Activated CD8-positive, alpha-beta T cell treated with anti-CD3 and anti-CD28 coated beads, Interleukin-2, amount 10 ng/mL, durations not matched to agents 7 days and 5 days (primary cell): Measurements from ENCODE around the gene KLF6. TPM values are rescaled to one million over a fixed set of nuclear protein-coding genes. Genes with fewer than 3 reads are reported as not detected.

Experiments
- ATAC-seq: fragments of 150-1000 bp; cut with Tn5 transposase; one replicate; pipeline ENCODE4 v1.10.0; 2021; ENCODE audit warnings: moderate library complexity
- CTCF ChIA-PET: fragments of 350-600 bp; sonication (Branson Sonifier 250); formaldehyde crosslinking; loops from one replicate; lab custom pipeline; 2021; ENCODE audit warnings: antibody characterized with exemption; lab: Charles Lee
- POLR2A ChIA-PET: fragments of 350-600 bp; sonication (Branson Sonifier 250); formaldehyde crosslinking; loops from one replicate; lab custom pipeline; 2021; ENCODE audit warnings: antibody characterized with exemption; lab: Charles Lee
- DNase-seq: peaks from one replicate; pipeline ENCODE4 v3.0.0-alpha.2; 2020
- H3K27ac Mint-ChIP-seq: one replicate; pipeline ENCODE4 v1.8.0; 2021; ENCODE audit warnings: mild to moderate bottlenecking, mixed read lengths
- H3K27me3 Mint-ChIP-seq: one replicate; pipeline ENCODE4 v1.8.0; 2021; ENCODE audit warnings: low read depth, mixed read lengths
- H3K36me3 Mint-ChIP-seq: one replicate; pipeline ENCODE4 v1.8.0; 2021; ENCODE audit warnings: low read depth, mixed read lengths
- H3K4me1 Mint-ChIP-seq: one replicate; pipeline ENCODE4 v1.8.0; 2021; ENCODE audit warnings: low read depth, mixed read lengths
- H3K4me3 Mint-ChIP-seq: one replicate; pipeline ENCODE4 v1.8.0; 2021; ENCODE audit warnings: mild to moderate bottlenecking, mixed read lengths
- H3K9me3 Mint-ChIP-seq: one replicate; pipeline ENCODE4 v1.8.0; 2022; ENCODE audit warnings: mixed read lengths; ENCODE audit not compliant: insufficient read depth
- total RNA-seq, 2 experiments: library from RNA; stranded (reverse); gene quantifications; one replicate each; pipeline ENCODE4 v1.2.3, GENCODE V29; 2021

The KLF6 gene
- 100 to 1,000 TPM; 208 to 215 TPM for total RNA-seq

DNA sequence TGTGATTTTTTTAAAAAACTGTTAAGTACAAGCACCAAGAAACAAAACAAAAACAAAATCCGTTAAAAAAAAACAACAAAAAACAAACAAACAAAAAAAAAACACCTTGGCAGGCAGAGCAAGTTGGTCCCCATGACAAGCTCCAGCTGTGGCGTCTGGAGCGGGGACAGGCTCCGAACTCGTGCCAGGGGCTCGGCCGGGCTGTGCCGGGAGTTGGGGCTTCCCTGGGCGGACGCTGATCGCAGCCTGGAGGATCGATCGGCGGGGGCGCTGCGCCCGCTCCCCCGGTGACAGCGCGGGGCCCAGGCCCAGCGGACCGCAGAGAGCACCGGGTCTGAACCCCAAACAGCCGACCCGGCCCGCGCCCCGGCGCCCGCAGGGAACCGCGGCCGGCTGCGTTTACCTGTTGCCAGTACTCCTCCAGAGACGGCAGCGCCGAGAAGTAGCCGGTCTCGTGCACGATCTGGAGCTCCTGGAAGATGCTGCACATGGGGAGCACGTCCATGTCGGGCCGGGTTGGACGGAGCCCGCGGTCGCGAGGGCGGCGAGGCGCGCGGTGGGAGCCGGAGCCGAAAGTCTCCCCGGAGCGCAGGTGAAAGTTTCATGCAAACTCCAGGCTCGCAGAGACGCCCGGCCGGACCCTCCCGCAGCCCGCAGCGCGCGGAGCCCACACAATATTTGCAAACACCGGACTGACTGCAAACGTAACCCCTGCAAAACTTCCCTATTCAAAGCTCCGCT, at the start of gene KLF6:
Gene KLF6, minus strand, starts transcription at position 700 of the 741 bp plus-strand sequence. Its CDS starts 195 bp downstream, at position 505.
- Mint-ChIP-seq H3K4me3 (peak within 1 kb of the TSS; percentile 95), H3K27ac (peak within 1 kb of the TSS; percentile 98), H3K4me1 (peaks cover 50% of the 10 kb centered on the region), H3K36me3 (peaks cover 52% of the 10 kb centered on the region), H3K9me3 (peaks cover 2% of the 10 kb centered on the region), H3K27me3 (no peaks in the 10 kb centered on the region)
- CTCF ChIA-PET: interaction anchor here (1.0 to 3.0 kb wide), 10 partner anchors 14 to 336 kb away, joined by 3 to 20 read pairs (median 3); no protein-coding TSS in a partner anchor
- POLR2A ChIA-PET: interaction anchor here (0.6 to 6.8 kb wide), 83 partner anchors 8 to 1839 kb away, joined by 3 to 658 read pairs (median 4); no protein-coding TSS in a partner anchor
- no peak for DNase-seq
- ATAC-seq: no peak

DNA sequence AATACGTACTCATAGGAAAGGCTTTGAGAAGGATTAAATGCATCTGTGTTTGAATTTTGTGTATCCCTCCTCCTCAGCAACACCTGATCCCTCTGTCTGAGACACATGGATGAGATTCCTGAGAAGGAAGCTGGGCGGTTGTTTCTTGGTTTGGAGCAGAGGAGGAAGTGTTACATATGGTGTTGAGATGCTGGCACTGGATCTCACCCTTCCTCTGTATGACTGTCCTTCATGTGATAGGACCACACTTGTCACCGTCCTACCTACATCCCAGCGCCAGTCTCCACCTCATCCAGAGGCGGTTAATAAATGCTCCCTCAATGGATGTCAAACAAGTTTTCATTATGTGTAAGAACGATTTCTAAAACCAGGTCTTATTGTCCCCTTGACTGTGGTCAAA, 49.4 kb upstream of the KLF6 start:
- Mint-ChIP-seq H3K27me3 (no peaks in the 10 kb centered on the region), H3K27ac (no peak overlapping the region), H3K4me1 (peaks cover 55% of the 10 kb centered on the region), H3K9me3 (no peaks in the 10 kb centered on the region), H3K4me3 (no peak overlapping the region), H3K36me3 (no peaks in the 10 kb centered on the region)
- DNase-seq: no peak
- CTCF ChIA-PET: no interaction called here
- no peak for ATAC-seq
- POLR2A ChIA-PET: interaction anchor here (0.6 to 3.2 kb wide), 3 partner anchors 18 to 635 kb away, joined by 3 to 25 read pairs (median 11); partner anchors contain the start of gene KLF6

DNA sequence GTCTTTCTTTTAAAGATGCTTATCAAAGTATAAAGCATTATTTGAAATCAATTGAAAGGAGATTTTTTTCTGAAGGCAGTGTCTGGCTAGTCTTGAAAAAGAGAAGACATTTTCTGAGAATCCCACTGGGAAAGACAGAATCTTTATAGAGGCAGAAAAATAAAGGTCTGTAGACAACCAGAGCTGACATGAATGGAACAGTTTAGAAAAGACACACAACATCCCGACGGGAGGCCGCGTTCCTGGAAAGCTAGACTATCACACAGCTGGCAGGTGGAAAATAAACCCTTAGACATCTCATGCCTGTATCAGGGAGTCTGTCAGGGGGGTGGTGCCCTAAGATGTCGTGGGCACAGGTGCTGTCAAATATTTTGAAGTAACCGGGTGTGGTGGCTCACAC, 48.0 kb upstream of the KLF6 start:
- ATAC-seq: no peak
- ChIA-PET CTCF (no interaction called here), POLR2A (interaction anchor here (2.9 to 3.6 kb wide), 2 partner anchors 19 to 48 kb away, joined by 11 to 20 read pairs; partner anchors contain the start of gene KLF6)
- peaks cover 65% of the 10 kb centered on the region for H3K4me1 Mint-ChIP-seq
- H3K27ac Mint-ChIP-seq: no peak overlapping the region
- no peaks in the 10 kb centered on the region for H3K36me3 Mint-ChIP-seq
- H3K4me3 Mint-ChIP-seq: no peak overlapping the region
- H3K9me3 Mint-ChIP-seq: no peaks in the 10 kb centered on the region
- no peaks in the 10 kb centered on the region for H3K27me3 Mint-ChIP-seq
- DNase-seq: peak; percentile 13

DNA sequence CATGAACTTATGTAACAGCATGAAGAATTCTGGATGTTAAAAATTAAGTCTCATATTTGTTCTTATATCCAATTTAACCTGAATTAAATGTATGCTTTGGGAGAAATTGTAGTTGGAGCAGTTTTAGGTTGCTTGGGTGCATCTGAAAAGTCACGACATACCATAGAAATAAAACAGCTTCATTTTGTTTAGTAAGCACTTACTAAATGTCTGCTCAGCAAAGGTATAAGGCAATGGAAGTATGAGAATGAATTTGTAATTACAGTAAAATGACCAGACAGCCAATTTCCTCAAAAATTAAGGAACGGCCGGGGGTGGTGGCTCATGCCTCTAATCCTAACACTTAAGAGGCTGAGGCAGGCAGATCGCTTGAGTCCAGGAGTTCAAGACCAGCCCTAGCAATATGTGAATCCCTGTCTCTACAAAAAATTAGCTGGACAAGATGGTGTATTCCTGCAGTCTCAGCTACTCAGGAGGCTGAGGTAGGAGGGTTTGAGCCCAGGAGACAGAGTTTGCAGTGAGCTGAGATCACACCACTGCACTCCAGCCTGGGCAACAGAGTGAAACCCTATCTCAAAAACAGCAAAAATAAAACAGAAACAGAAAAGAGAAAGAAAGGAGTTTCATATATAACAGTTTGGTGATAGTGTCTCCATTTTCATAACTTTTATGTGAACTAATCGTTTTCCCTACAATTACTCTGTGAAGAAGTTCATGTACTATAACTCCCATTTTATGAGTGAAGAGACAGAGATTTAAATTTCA, 47.2 kb upstream of the KLF6 start:
- Mint-ChIP-seq H3K27ac (no peak overlapping the region), H3K27me3 (no peaks in the 10 kb centered on the region), H3K36me3 (no peaks in the 10 kb centered on the region), H3K4me1 (peaks cover 62% of the 10 kb centered on the region), H3K4me3 (no peak overlapping the region), H3K9me3 (no peaks in the 10 kb centered on the region)
- CTCF ChIA-PET: no interaction called here
- ATAC-seq (no peak), DNase-seq (no peak)
- POLR2A ChIA-PET: interaction anchor here (2.9 to 3.6 kb wide), 2 partner anchors 20 to 48 kb away, joined by 11 to 20 read pairs; partner anchors contain the start of gene KLF6

GRCh38 chr10:3831608-3832007, 46.6 kb upstream of the KLF6 start:
- Mint-ChIP-seq H3K4me1 (peaks cover 56% of the 10 kb centered on the region), H3K27me3 (no peaks in the 10 kb centered on the region), H3K36me3 (no peaks in the 10 kb centered on the region), H3K9me3 (no peaks in the 10 kb centered on the region), H3K4me3 (no peak overlapping the region), H3K27ac (no peak overlapping the region)
- POLR2A ChIA-PET: interaction anchor here (0.9 to 3.6 kb wide), 3 partner anchors 21 to 47 kb away, joined by 3 to 20 read pairs (median 11); partner anchors contain the start of gene KLF6
- ATAC-seq (no peak), DNase-seq (no peak)
- CTCF ChIA-PET: no interaction called here

DNA sequence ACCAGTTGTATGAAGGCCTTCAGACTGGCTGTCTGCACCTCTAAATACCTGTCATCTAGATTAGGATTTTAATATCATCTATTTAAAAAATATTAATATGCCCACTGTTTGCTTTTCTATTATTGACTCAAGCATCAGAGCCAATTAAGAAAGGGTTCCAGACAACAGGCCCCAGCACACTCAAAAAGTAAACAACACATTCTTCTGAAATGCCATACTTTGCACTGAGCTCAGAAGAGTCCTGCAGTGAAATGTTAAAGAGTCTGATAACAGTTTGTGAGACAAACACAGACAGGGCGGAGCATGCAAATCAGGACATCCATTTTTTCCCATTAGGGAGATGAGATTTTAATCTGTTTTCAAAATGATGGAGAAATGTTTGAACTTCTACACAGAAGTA, 45.9 kb upstream of the KLF6 start:
- H3K4me1 Mint-ChIP-seq: peaks cover 49% of the 10 kb centered on the region
- no peak for ATAC-seq
- H3K27ac Mint-ChIP-seq: no peak overlapping the region
- H3K27me3 Mint-ChIP-seq: no peaks in the 10 kb centered on the region
- ChIA-PET POLR2A (interaction anchor here (0.9 to 3.6 kb wide), 2 partner anchors 20 to 46 kb away, joined by 3 to 20 read pairs; partner anchors contain the start of gene KLF6), CTCF (no interaction called here)
- H3K9me3 Mint-ChIP-seq: no peaks in the 10 kb centered on the region
- no peak overlapping the region for H3K4me3 Mint-ChIP-seq
- DNase-seq: no peak
- H3K36me3 Mint-ChIP-seq: no peaks in the 10 kb centered on the region

- Mint-ChIP-seq H3K4me1 (peaks cover 45% of the 10 kb centered on the region), H3K27me3 (no peaks in the 10 kb centered on the region), H3K27ac (peak overlapping the region; percentile 91), H3K36me3 (no peaks in the 10 kb centered on the region), H3K4me3 (peak overlapping the region; percentile 59), H3K9me3 (no peaks in the 10 kb centered on the region)
- DNase-seq (no peak), ATAC-seq (peak; percentile 18)
- ChIA-PET CTCF (interaction anchor here (0.7 to 1.7 kb wide), 6 partner anchors 10 to 49 kb away, joined by 3 to 10 read pairs (median 4); no protein-coding TSS in a partner anchor), POLR2A (interaction anchor here (0.6 to 3.1 kb wide), 8 partner anchors 10 to 104 kb away, joined by 3 to 58 read pairs (median 4); partner anchors contain the start of gene KLF6)
Measured at GRCh38 chr10:3829156-3830050, 44.4 kb upstream of the KLF6 start.

GRCh38 chr10:3828404-3829155, 43.6 kb upstream of the KLF6 start:
- CTCF ChIA-PET: interaction anchor here (0.7 to 1.7 kb wide), 5 partner anchors 9 to 48 kb away, joined by 3 to 10 read pairs (median 4); no protein-coding TSS in a partner anchor
- ATAC-seq: peak; percentile 56
- POLR2A ChIA-PET: interaction anchor here (0.7 to 3.1 kb wide), 6 partner anchors 10 to 47 kb away, joined by 3 to 58 read pairs (median 5); partner anchors contain the start of gene KLF6
- Mint-ChIP-seq H3K36me3 (no peaks in the 10 kb centered on the region), H3K27me3 (no peaks in the 10 kb centered on the region), H3K9me3 (no peaks in the 10 kb centered on the region), H3K4me3 (peak overlapping the region; percentile 59), H3K4me1 (peaks cover 45% of the 10 kb centered on the region), H3K27ac (peak overlapping the region; percentile 91)
- DNase-seq: no peak

DNA sequence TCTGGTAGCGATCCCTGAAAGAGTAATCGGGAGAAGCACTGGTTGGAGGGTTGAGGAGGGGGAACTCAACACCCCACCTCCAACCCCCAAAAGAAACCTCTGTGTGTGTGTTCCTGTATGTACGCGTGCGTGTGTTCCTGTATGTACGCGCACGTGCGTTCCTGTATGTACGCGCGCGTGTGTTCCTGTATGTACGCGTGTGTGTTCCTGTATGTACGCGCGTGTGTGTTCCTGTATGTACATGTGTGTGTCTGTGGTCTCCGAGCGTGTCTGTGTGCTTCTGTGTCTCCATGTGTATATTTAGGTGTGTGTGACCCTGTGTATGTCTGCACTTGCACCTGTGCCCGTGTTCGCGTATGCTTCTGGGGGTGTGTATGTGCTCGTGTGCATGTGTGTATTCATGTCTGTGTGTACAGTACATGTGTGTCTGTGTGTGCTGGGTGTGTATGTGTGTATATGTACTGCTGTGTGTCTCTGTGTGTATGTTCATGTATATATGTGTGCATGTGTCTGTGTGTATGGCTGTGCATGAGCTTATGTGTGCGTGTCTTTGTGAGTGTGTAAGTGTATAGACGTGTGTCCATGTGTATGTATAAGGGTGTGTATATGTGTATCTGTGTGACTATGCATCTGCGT, 42.9 kb upstream of the KLF6 start:
- no peaks in the 10 kb centered on the region for H3K36me3 Mint-ChIP-seq
- ChIA-PET POLR2A (interaction anchor here (0.8 to 3.1 kb wide), 3 partner anchors 14 to 44 kb away, joined by 3 to 58 read pairs (median 12); partner anchors contain the start of gene KLF6), CTCF (no interaction called here)
- peak overlapping the region; percentile 91 for H3K27ac Mint-ChIP-seq
- no peaks in the 10 kb centered on the region for H3K9me3 Mint-ChIP-seq
- no peaks in the 10 kb centered on the region for H3K27me3 Mint-ChIP-seq
- H3K4me3 Mint-ChIP-seq: peak overlapping the region; percentile 59
- H3K4me1 Mint-ChIP-seq: peaks cover 42% of the 10 kb centered on the region
- no peak for DNase-seq
- no peak for ATAC-seq

GRCh38 chr10:3827266-3827665, 42.3 kb upstream of the KLF6 start:
- no peak for ATAC-seq
- H3K4me3 Mint-ChIP-seq: no peak overlapping the region
- CTCF ChIA-PET: no interaction called here

More at GRCh38 chr10:3827266-3827665, 42.3 kb upstream of the KLF6 start:
- H3K36me3 Mint-ChIP-seq: no peaks in the 10 kb centered on the region
- no peak for DNase-seq
- POLR2A ChIA-PET: interaction anchor here (0.8 to 3.1 kb wide), 2 partner anchors 13 to 43 kb away, joined by 3 to 58 read pairs; partner anchors contain the start of gene KLF6
- no peaks in the 10 kb centered on the region for H3K27me3 Mint-ChIP-seq
- peaks cover 35% of the 10 kb centered on the region for H3K4me1 Mint-ChIP-seq
- H3K9me3 Mint-ChIP-seq: no peaks in the 10 kb centered on the region
- H3K27ac Mint-ChIP-seq: no peak overlapping the region
